GM18508 (cell line): ENCODE results near the gene BRI3BP.

Experiments
- ATAC-seq: cut with Tn5 transposase; IDR thresholded peaks from one replicate; pipeline ENCODE4 v1.9.1; 2021; ENCODE audit warnings: moderate number of reproducible peaks; ENCODE audit not compliant: insufficient read depth, unreplicated experiment

BRI3BP gene, protein sequence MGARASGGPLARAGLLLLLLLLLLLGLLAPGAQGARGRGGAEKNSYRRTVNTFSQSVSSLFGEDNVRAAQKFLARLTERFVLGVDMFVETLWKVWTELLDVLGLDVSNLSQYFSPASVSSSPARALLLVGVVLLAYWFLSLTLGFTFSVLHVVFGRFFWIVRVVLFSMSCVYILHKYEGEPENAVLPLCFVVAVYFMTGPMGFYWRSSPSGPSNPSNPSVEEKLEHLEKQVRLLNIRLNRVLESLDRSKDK

DNA sequence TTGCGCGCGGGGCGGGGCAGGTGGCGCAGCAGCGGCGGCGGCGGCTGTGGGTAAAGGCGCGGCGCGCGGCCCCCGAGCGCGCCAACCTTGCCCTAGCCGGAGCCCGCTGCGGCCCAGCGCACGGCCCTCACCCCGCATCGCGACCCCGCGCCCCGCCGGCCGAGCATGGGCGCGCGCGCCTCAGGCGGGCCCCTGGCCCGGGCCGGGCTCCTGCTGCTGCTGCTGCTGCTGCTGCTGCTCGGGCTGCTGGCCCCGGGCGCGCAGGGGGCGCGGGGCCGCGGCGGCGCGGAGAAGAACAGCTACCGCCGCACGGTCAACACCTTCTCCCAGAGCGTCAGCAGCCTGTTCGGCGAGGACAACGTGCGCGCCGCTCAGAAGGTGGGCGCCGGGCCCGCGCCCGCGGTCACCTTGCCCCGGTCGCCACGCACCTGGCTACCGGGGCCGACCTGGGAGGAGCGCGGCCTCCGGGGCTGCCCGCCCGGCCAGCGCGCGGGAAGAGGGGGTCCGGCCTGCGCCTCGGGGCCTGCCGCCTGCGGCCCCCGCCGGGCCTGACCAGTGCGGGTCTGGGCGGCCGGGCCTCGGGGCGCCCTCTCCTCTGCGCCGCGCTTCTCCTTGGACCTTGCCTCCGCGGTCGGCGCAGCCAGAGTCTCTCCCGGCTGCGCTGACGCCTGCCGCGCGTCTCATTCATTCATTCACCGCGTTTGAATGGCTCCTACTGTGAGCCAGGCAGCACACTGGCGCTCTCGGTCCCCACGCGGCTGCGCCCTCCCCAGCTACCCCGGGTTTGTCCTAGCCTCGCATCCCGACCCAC lies at the start of gene BRI3BP:
Gene BRI3BP (plus strand): TSS at position 20 of the 811 bp plus-strand sequence. CDS start 146 bp downstream, at position 166.
- ATAC-seq: no peak

DNA sequence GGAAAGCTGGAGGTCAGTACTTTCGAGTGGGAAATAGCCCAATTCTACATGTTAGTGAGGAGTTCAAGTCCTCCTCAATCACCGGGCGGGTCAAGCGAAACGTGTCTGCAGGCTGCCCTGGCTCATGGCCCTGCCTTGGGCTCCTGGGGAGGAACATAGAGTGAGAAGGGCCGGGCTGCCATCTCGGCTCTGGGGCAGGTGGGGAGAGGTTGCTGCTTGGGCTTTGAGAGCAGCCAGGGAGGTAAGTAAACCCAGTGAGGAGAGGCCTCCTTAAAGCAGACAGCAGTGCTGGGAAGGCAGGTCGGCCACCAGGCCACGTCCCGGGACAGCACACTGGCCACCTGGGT lies 47.0 kb upstream of the BRI3BP start:
- no peak for ATAC-seq

- ATAC-seq: no peak
These were observed 46.4 kb upstream of the BRI3BP start for GRCh38 chr12:124947013-124947412.

GRCh38 chr12:124947561-124948398 lies 45.7 kb upstream of the BRI3BP start:
- ATAC-seq: no peak

- ATAC-seq: no peak
These were observed 44.4 kb upstream of the BRI3BP start for GRCh38 chr12:124949066-124949465.

- ATAC-seq: no peak
These were observed 43.4 kb upstream of the BRI3BP start for GRCh38 chr12:124949779-124950728.

GRCh38 chr12:124952295-124952694 lies 41.1 kb upstream of the BRI3BP start:
- no peak for ATAC-seq

- no peak for ATAC-seq
These were observed 40.6 kb upstream of the BRI3BP start for GRCh38 chr12:124952801-124953200.

GRCh38 chr12:124953689-124954405 lies 39.6 kb upstream of the BRI3BP start:
- no peak for ATAC-seq

DNA sequence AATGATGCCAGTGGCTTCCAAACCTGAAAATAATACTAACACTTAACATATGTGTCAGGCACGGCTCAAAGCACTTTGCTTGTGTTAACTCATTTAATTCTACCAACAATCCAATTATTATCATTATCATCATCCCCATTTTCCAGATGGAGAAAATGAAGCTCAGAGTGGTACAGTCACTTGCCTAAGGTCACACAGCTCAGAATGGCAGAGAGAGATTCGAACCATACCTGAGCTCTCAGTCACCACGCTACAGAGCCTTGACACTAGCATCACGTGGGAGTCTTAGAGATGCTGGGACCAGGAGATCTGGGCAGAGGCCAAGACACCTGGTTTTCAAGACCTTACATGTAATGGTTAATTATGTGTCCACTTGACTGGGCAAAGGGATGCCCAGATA lies 38.7 kb upstream of the BRI3BP start:
- ATAC-seq: no peak

- ATAC-seq: no peak
These were observed 36.9 kb upstream of the BRI3BP start for GRCh38 chr12:124956571-124956970.

GRCh38 chr12:124961055-124961454 lies 32.4 kb upstream of the BRI3BP start:
- no peak for ATAC-seq

- ATAC-seq: no peak
These were observed 30.2 kb upstream of the BRI3BP start for GRCh38 chr12:124963211-124963610.

DNA sequence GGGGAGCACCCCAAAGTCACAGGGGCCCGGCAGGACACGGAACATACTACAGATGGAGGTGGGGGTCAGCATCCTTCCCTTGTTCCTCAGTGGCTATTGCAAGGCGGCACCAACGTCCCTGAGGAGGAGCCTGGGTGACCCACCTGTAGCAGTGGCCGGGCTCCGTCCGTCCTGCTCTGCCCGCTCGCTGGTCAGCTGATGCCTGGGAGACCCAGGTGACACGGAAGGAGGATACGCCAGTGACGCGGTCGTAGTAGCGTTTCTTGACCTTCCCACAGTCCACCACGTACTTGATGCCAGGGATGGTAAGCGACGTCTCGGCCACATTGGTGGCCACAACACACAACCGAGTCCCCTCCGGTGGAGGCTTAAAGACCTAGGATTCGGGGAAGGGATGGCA lies 29.2 kb upstream of the BRI3BP start:
- no peak for ATAC-seq

GRCh38 chr12:124964836-124965462 lies 28.5 kb upstream of the BRI3BP start:
- ATAC-seq: no peak

- ATAC-seq: no peak
These were observed 26.3 kb upstream of the BRI3BP start for GRCh38 chr12:124967016-124967739.

GRCh38 chr12:124968656-124969055 lies 24.8 kb upstream of the BRI3BP start:
- no peak for ATAC-seq
